HepG2 (cell line): ENCODE data around the gene ARID3C. TPM values are rescaled to one million over a fixed set of nuclear protein-coding genes. Genes with fewer than 3 reads are reported as not detected.
A peak's percentile ranks its signal among the peaks of the same experiment; 100 is the strongest.

Source experiments
- GTF2F1 ChIP-seq: fragments of 150-350 bp; IDR thresholded peaks from 2 replicates; pipeline ENCODE4 v1.6.1; 2014; ENCODE audit warnings: low read length
- MTF1 ChIP-seq: sonication (generic); formaldehyde crosslinking; IDR thresholded peaks from 2 replicates; pipeline ENCODE4 v1.5.0; 2020; ENCODE audit warnings: missing genetic modification reagents
- PPARG ChIP-seq: conservative IDR thresholded peaks from 2 replicates; pipeline ENCODE4 v1.6.1; 2016; ENCODE audit warnings: missing biosample characterization, missing genetic modification reagents
- REST ChIP-seq, 2 experiments: IDR thresholded peaks; 2 replicates each; pipeline ENCODE4 v1.6.1; 2011 to 2012; ENCODE audit warnings: low read length in 2 of 2, borderline replicate concordance in 1 of 2, low read depth in 1 of 2, mild to moderate bottlenecking in 1 of 2, moderate library complexity in 1 of 2
- SMARCE1 ChIP-seq: fragments of 450-650 bp; IDR thresholded peaks from 2 replicates; pipeline ENCODE4 v1.6.1; 2017; ENCODE audit warnings: borderline replicate concordance
- U2AF2 ChIP-seq: fragments of 200-400 bp; formaldehyde crosslinking; IDR thresholded peaks from 2 replicates; pipeline ENCODE4 v1.6.1; 2017; ENCODE audit warnings: low read depth, mild to moderate bottlenecking, low read length
- ZNF34 ChIP-seq: sonication (generic); formaldehyde crosslinking; IDR thresholded peaks from 2 replicates; pipeline ENCODE4 v1.4.0; 2020; ENCODE audit warnings: mild to moderate bottlenecking, missing genetic modification reagents, borderline replicate concordance
- ZNF460 ChIP-seq: sonication (generic); formaldehyde crosslinking; IDR thresholded peaks from 2 replicates; pipeline ENCODE4 v1.5.1; 2020; ENCODE audit warnings: missing genetic modification reagents, mild to moderate bottlenecking, borderline replicate concordance
- ZNF569 ChIP-seq: sonication (generic); formaldehyde crosslinking; IDR thresholded peaks from 2 replicates; pipeline ENCODE4 v1.5.0; 2020; ENCODE audit warnings: mild to moderate bottlenecking, missing genetic modification reagents, moderate library complexity, borderline replicate concordance
- ZNF780A ChIP-seq: sonication (generic); formaldehyde crosslinking; IDR thresholded peaks from 2 replicates; pipeline ENCODE4 v1.8.0; 2022; ENCODE audit warnings: mild to moderate bottlenecking, missing genetic modification reagents, moderate library complexity
- polyA plus RNA-seq, 8 experiments: library from polyadenylated mRNA; depleted of rRNA in 3 of 8; stranded (reverse) in 7 of 8; unstranded in 1 of 8; fragments of >200 nt; fragmentation: Illumina TruSeq in 4 of 8; extraction: Trizol in 4 of 8; gene quantifications; 2 replicates each; pipeline versions ENCODE4 v1.2.1 to v1.2.3, GENCODE V29; 2011 to 2016; ENCODE audit warnings: low read depth in 4 of 8, missing spikeins in 1 of 8, mixed read lengths in 1 of 8; ENCODE audit not compliant: insufficient read depth in 1 of 8
- total RNA-seq, 5 experiments: library from RNA; depleted of rRNA; stranded (reverse); fragments of >200 nt; fragmentation: Illumina TruSeq; extraction: Trizol; gene quantifications; 2 replicates each; pipeline ENCODE4 v1.2.3, GENCODE V29; 2016; ENCODE audit warnings: low read depth in 1 of 5
- TF ChIP-seq, protein P1 (sequence below), 2 experiments: sonication (generic) in 1 of 2; formaldehyde crosslinking in 1 of 2; IDR thresholded peaks; 2 replicates each; pipeline versions ENCODE4 v1.4.0 to v1.6.1; 2016 to 2020; ENCODE audit warnings: borderline replicate concordance in 1 of 2, low read depth in 1 of 2, mild to moderate bottlenecking in 1 of 2, missing genetic modification reagents in 1 of 2
- TF ChIP-seq, protein P2 (sequence below): sonication (generic); formaldehyde crosslinking; IDR thresholded peaks from 2 replicates; pipeline ENCODE4 v1.5.1; 2020; ENCODE audit warnings: mild to moderate bottlenecking, missing genetic modification reagents
- TF ChIP-seq, protein P3 (sequence below): sonication (generic); formaldehyde crosslinking; IDR thresholded peaks from 2 replicates; pipeline ENCODE4 v1.5.1; 2020; ENCODE audit warnings: missing genetic modification reagents, mild to moderate bottlenecking, borderline replicate concordance

ARID3C gene
- total and polyA plus RNA-seq, 2 of the 13 experiments (the other 11 are each of a cell fraction or from before 2014, with no cell fraction given) = not detected

GRCh38 chr9:34664281-34665066, 35.6 kb upstream of the ARID3C start (continued):
- TF ChIP-seq REST (IDR thresholded peaks at IDR 0.05; ENCODE audit: borderline replicate concordance in 1 of 2, low read depth in 1 of 2, low read length in 2 of 2) (no peak), GTF2F1 (no peak), ZNF34 (CRISPR knock-in tag) (no peak), ZNF780A (CRISPR knock-in tag) (no peak), SMARCE1 (no peak), ZNF569 (CRISPR knock-in tag) (no peak), MTF1 (CRISPR knock-in tag) (no peak), PPARG (CRISPR knock-in tag) (no peak), ZNF460 (CRISPR knock-in tag) (no peak), U2AF2 (no peak)
- TF ChIP-seq, protein P1, sequence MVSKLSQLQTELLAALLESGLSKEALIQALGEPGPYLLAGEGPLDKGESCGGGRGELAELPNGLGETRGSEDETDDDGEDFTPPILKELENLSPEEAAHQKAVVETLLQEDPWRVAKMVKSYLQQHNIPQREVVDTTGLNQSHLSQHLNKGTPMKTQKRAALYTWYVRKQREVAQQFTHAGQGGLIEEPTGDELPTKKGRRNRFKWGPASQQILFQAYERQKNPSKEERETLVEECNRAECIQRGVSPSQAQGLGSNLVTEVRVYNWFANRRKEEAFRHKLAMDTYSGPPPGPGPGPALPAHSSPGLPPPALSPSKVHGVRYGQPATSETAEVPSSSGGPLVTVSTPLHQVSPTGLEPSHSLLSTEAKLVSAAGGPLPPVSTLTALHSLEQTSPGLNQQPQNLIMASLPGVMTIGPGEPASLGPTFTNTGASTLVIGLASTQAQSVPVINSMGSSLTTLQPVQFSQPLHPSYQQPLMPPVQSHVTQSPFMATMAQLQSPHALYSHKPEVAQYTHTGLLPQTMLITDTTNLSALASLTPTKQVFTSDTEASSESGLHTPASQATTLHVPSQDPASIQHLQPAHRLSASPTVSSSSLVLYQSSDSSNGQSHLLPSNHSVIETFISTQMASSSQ (IDR thresholded peaks at IDR 0.05; ENCODE audit: low read depth) = no peak
- TF ChIP-seq, protein P1 (CRISPR knock-in tag; IDR thresholded peaks at IDR 0.05; ENCODE audit: borderline replicate concordance) = no peak
- TF ChIP-seq, protein P2, sequence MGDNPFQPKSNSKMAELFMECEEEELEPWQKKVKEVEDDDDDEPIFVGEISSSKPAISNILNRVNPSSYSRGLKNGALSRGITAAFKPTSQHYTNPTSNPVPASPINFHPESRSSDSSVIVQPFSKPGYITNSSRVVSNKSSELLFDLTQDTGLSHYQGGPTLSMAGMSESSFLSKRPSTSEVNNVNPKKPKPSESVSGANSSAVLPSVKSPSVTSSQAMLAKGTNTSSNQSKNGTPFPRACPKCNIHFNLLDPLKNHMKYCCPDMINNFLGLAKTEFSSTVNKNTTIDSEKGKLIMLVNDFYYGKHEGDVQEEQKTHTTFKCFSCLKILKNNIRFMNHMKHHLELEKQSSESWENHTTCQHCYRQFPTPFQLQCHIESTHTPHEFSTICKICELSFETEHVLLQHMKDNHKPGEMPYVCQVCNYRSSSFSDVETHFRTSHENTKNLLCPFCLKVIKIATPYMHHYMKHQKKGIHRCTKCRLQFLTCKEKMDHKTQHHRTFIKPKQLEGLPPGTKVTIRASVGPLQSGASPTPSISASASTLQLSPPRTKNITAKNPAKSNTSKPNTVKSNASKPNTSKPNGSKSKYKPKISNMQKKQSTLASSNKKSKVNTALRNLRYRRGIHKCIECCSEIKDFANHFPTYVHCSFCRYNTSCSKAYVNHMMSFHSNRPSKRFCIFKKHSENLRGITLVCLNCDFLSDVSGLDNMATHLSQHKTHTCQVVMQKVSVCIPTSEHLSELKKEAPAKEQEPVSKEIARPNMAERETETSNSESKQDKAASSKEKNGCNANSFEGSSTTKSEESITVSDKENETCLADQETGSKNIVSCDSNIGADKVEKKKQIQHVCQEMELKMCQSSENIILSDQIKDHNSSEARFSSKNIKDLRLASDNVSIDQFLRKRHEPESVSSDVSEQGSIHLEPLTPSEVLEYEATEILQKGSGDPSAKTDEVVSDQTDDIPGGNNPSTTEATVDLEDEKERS (CRISPR knock-in tag) = no peak
- TF ChIP-seq, protein P3, sequence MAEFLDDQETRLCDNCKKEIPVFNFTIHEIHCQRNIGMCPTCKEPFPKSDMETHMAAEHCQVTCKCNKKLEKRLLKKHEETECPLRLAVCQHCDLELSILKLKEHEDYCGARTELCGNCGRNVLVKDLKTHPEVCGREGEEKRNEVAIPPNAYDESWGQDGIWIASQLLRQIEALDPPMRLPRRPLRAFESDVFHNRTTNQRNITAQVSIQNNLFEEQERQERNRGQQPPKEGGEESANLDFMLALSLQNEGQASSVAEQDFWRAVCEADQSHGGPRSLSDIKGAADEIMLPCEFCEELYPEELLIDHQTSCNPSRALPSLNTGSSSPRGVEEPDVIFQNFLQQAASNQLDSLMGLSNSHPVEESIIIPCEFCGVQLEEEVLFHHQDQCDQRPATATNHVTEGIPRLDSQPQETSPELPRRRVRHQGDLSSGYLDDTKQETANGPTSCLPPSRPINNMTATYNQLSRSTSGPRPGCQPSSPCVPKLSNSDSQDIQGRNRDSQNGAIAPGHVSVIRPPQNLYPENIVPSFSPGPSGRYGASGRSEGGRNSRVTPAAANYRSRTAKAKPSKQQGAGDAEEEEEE = 0 out of 2 replicates have a peak, but pooled peaks have one; percentile 36
